Measurements from ENCODE around the gene ULK4. TPM values are rescaled to one million over a fixed set of nuclear protein-coding genes. Genes with fewer than 3 reads are reported as not detected.

Gene ULK4
- total RNA-seq, 1 experiment from 2014 or later: 4.2 TPM

- Histone ChIP-seq H3K4me1 (no peaks in the 10 kb centered on the region), H3K4me3 (ENCODE audit: low read depth, low read length) (no peak overlapping the region), H3K9me3 (no peaks in the 10 kb centered on the region), H3K27me3 (replicated peaks; ENCODE audit: control insufficient read depth, insufficient read depth, low read length) (no peaks in the 10 kb centered on the region), H3K36me3 (ENCODE audit: control insufficient read depth, insufficient read depth, low read length) (no peaks in the 10 kb centered on the region)
- no peak overlapping the region for H3K4me3 Mint-ChIP-seq (ENCODE audit: unreplicated experiment)
- no peaks in the 10 kb centered on the region for H3K4me1 Mint-ChIP-seq (ENCODE audit: low read depth, unreplicated experiment)
- no peaks in the 10 kb centered on the region for H3K9me3 Mint-ChIP-seq (ENCODE audit: unreplicated experiment)
- DNase-seq: no peak
- TF ChIP-seq, protein P1, sequence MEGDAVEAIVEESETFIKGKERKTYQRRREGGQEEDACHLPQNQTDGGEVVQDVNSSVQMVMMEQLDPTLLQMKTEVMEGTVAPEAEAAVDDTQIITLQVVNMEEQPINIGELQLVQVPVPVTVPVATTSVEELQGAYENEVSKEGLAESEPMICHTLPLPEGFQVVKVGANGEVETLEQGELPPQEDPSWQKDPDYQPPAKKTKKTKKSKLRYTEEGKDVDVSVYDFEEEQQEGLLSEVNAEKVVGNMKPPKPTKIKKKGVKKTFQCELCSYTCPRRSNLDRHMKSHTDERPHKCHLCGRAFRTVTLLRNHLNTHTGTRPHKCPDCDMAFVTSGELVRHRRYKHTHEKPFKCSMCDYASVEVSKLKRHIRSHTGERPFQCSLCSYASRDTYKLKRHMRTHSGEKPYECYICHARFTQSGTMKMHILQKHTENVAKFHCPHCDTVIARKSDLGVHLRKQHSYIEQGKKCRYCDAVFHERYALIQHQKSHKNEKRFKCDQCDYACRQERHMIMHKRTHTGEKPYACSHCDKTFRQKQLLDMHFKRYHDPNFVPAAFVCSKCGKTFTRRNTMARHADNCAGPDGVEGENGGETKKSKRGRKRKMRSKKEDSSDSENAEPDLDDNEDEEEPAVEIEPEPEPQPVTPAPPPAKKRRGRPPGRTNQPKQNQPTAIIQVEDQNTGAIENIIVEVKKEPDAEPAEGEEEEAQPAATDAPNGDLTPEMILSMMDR (IDR thresholded peaks at IDR 0.05; ENCODE audit: insufficient read depth in 1 of 2, low read depth in 1 of 2, low read length in 1 of 2, severe bottlenecking in 1 of 2, unreplicated experiment in 1 of 2): no peak
- no peaks in the 10 kb centered on the region for H3K36me3 Mint-ChIP-seq (ENCODE audit: insufficient read depth, unreplicated experiment)
- CTCF ChIA-PET: no interaction called here
- POLR2A ChIA-PET: no interaction called here
- no TSS peak for BruUV-seq (replicated peaks)
- H3K27me3 Mint-ChIP-seq (ENCODE audit: insufficient read depth, unreplicated experiment): peaks cover 16% of the 10 kb centered on the region
- H3K27ac Mint-ChIP-seq (ENCODE audit: unreplicated experiment): no peak overlapping the region
- intact Hi-C loops (cut with micrococcal nuclease; ENCODE audit: unreplicated experiment): no loop called here
Measured at GRCh38 chr3:41592753-41593510, 369.0 kb downstream of the ULK4 start.

DNA sequence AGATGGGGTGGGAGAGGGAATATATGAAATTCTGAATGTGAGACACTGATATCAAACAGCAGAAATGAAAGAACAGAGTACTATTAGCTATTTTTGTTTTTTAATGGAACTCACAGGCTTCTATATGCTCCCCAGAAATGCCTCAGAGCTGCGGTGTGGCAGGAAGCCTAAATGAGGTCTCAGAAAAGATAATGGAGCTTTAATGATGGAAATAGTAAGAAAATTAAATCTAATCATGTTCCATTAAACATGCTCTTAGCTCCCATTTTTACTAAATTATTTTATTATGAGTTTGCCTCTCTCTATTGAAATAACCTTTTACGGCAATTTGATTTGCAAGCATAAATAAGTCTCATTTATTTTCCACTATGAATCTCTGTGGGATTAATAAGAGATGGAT, 378.9 kb downstream of the ULK4 start:
- BruUV-seq (replicated peaks): no TSS peak
- intact Hi-C loops (cut with micrococcal nuclease; ENCODE audit: unreplicated experiment): no loop called here
- Mint-ChIP-seq H3K4me1 (ENCODE audit: low read depth, unreplicated experiment) (no peaks in the 10 kb centered on the region), H3K4me3 (ENCODE audit: unreplicated experiment) (no peak overlapping the region), H3K27ac (ENCODE audit: unreplicated experiment) (no peak overlapping the region), H3K27me3 (ENCODE audit: insufficient read depth, unreplicated experiment) (peaks cover 5% of the 10 kb centered on the region), H3K9me3 (ENCODE audit: unreplicated experiment) (no peaks in the 10 kb centered on the region), H3K36me3 (ENCODE audit: insufficient read depth, unreplicated experiment) (no peaks in the 10 kb centered on the region)
- Histone ChIP-seq H3K36me3 (ENCODE audit: control insufficient read depth, insufficient read depth, low read length) (no peaks in the 10 kb centered on the region), H3K4me3 (ENCODE audit: low read depth, low read length) (no peak overlapping the region), H3K27me3 (replicated peaks; ENCODE audit: control insufficient read depth, insufficient read depth, low read length) (no peaks in the 10 kb centered on the region), H3K9me3 (no peaks in the 10 kb centered on the region), H3K4me1 (no peaks in the 10 kb centered on the region)
- POLR2A ChIA-PET: no interaction called here
- CTCF ChIA-PET: interaction anchor here (0.6 kb wide), 1 partner anchor 915 kb away, joined by 3 read pairs; no protein-coding TSS in a partner anchor
- TF ChIP-seq, protein P1 (IDR thresholded peaks at IDR 0.05; ENCODE audit: insufficient read depth in 1 of 2, low read depth in 1 of 2, low read length in 1 of 2, severe bottlenecking in 1 of 2, unreplicated experiment in 1 of 2): no peak
- DNase-seq: no peak

- no peaks in the 10 kb centered on the region for H3K9me3 ChIP-seq
Measured at GRCh38 chr3:41581700-41582099, 380.2 kb downstream of the ULK4 start.

More at GRCh38 chr3:41581700-41582099, 380.2 kb downstream of the ULK4 start:
- no peak overlapping the region for H3K4me3 ChIP-seq (ENCODE audit: low read depth, low read length)
- H3K4me1 ChIP-seq: no peaks in the 10 kb centered on the region
- no peaks in the 10 kb centered on the region for H3K27me3 ChIP-seq (replicated peaks; ENCODE audit: control insufficient read depth, insufficient read depth, low read length)
- H3K27me3 Mint-ChIP-seq (ENCODE audit: insufficient read depth, unreplicated experiment): peaks cover 5% of the 10 kb centered on the region
- no peaks in the 10 kb centered on the region for H3K9me3 Mint-ChIP-seq (ENCODE audit: unreplicated experiment)
- no peak for DNase-seq
- BruUV-seq (replicated peaks): no TSS peak
- H3K4me3 Mint-ChIP-seq (ENCODE audit: unreplicated experiment): no peak overlapping the region
- POLR2A ChIA-PET: no interaction called here
- no peaks in the 10 kb centered on the region for H3K4me1 Mint-ChIP-seq (ENCODE audit: low read depth, unreplicated experiment)
- no peaks in the 10 kb centered on the region for H3K36me3 ChIP-seq (ENCODE audit: control insufficient read depth, insufficient read depth, low read length)
- CTCF ChIA-PET: no interaction called here
- intact Hi-C loops (cut with micrococcal nuclease; ENCODE audit: unreplicated experiment): no loop called here
- no peaks in the 10 kb centered on the region for H3K36me3 Mint-ChIP-seq (ENCODE audit: insufficient read depth, unreplicated experiment)
- TF ChIP-seq, protein P1 (IDR thresholded peaks at IDR 0.05; ENCODE audit: insufficient read depth in 1 of 2, low read depth in 1 of 2, low read length in 1 of 2, severe bottlenecking in 1 of 2, unreplicated experiment in 1 of 2): no peak
- H3K27ac Mint-ChIP-seq (ENCODE audit: unreplicated experiment): no peak overlapping the region
